Activated naive CD8-positive, alpha-beta T cell treated with anti-CD3 and anti-CD28 coated beads for 36 hours (primary cell): ENCODE data around the gene ARVCF. TPM values are rescaled to one million over a fixed set of nuclear protein-coding genes. Genes with fewer than 3 reads are reported as not detected.

ENCODE experiments used
- DNase-seq: peaks from one replicate; pipeline ENCODE4 v3.0.0; 2021
- H3K27ac Mint-ChIP-seq: one replicate; pipeline ENCODE4 v1.8.0; 2022; ENCODE audit warnings: mild to moderate bottlenecking, moderate library complexity, mixed read lengths
- H3K27me3 Mint-ChIP-seq: one replicate; pipeline ENCODE4 v1.8.0; 2022; ENCODE audit warnings: mild to moderate bottlenecking, mixed read lengths
- H3K36me3 Mint-ChIP-seq: one replicate; pipeline ENCODE4 v1.8.0; 2021; ENCODE audit warnings: mild to moderate bottlenecking, mixed read lengths
- H3K4me1 Mint-ChIP-seq: one replicate; pipeline ENCODE4 v1.8.0; 2021; ENCODE audit warnings: mixed read lengths
- H3K4me3 Mint-ChIP-seq: one replicate; pipeline ENCODE4 v1.8.0; 2022; ENCODE audit warnings: mild to moderate bottlenecking, moderate library complexity, mixed read lengths
- H3K9me3 Mint-ChIP-seq: one replicate; pipeline ENCODE4 v1.8.0; 2022; ENCODE audit warnings: mixed read lengths
- total RNA-seq, 2 experiments: library from RNA; stranded (reverse); gene quantifications; one replicate each; pipeline ENCODE4 v1.2.3, GENCODE V29; 2021

ARVCF gene
- total RNA-seq, result 1 to 10 TPM; 1.1 to 1.6 TPM

DNA sequence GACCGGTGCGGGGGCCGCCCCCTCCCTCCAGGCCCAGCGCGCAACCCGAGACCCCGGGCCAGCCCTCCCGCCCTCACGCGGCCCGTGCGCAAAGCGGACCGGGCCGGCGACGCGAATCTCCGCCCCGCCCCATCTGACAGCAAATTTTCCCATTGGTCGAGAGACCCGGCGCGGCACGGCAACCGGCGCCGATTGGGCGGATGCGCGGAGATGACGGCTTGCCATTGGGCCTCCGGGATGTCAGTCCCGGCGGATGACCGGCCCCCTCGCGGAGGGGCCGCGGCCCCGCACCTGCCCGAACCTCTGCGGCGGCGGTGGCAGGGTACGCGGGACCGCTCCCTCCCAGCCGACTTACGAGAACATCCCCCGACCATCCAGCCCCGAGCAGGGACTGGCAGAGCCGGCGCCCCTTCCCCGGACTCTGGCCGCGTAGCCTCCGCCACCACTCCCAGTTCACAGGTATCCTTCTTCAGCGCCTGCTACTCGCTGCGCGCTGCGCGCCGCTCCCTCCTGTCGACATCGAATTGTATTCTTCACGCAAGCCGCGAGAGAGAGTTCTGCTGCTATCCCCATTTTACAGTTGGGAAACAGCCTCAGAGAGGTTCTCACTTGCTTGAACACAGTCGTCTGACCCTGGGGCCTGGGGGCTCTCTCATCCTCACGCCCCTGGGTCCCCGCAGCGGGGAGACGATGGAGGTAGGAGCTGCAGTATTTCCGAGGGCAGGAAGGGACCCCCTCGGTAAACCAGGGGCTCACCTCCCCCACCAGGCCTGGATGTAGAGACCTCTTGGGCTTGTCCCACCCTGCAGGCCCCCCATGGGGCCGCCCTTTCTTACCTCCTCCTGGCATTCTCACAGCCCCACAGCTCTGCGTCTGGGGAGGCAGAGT lies at the start of gene ARVCF:
Gene ARVCF, minus strand, starts transcription at position 90 of the 888 bp plus-strand sequence. CDS start 26,029 bp downstream, outside the sequence.
- Mint-ChIP-seq H3K27ac (no peak within 1 kb of the TSS), H3K36me3 (no peaks in the 10 kb centered on the region), H3K4me1 (peaks cover 14% of the 10 kb centered on the region), H3K9me3 (no peaks in the 10 kb centered on the region), H3K27me3 (peaks cover 26% of the 10 kb centered on the region), H3K4me3 (peak within 1 kb of the TSS; percentile 80)
- peak; percentile 93 for DNase-seq

- H3K4me3 Mint-ChIP-seq, result no peak overlapping the region
- no peaks in the 10 kb centered on the region for H3K9me3 Mint-ChIP-seq
- no peak for DNase-seq
- no peaks in the 10 kb centered on the region for H3K36me3 Mint-ChIP-seq
- no peak overlapping the region for H3K27ac Mint-ChIP-seq
- H3K4me1 Mint-ChIP-seq, result peaks cover 2% of the 10 kb centered on the region
- no peaks in the 10 kb centered on the region for H3K27me3 Mint-ChIP-seq
Observed at GRCh38 chr22:20065896-20066616, 49.4 kb upstream of the ARVCF start.

GRCh38 chr22:20064545-20065262 lies 48.1 kb upstream of the ARVCF start:
- H3K36me3 Mint-ChIP-seq, result no peaks in the 10 kb centered on the region
- no peak overlapping the region for H3K27ac Mint-ChIP-seq
- no peaks in the 10 kb centered on the region for H3K27me3 Mint-ChIP-seq
- H3K9me3 Mint-ChIP-seq, result no peaks in the 10 kb centered on the region
- H3K4me1 Mint-ChIP-seq, result peaks cover 4% of the 10 kb centered on the region
- DNase-seq, result no peak
- no peak overlapping the region for H3K4me3 Mint-ChIP-seq

DNA sequence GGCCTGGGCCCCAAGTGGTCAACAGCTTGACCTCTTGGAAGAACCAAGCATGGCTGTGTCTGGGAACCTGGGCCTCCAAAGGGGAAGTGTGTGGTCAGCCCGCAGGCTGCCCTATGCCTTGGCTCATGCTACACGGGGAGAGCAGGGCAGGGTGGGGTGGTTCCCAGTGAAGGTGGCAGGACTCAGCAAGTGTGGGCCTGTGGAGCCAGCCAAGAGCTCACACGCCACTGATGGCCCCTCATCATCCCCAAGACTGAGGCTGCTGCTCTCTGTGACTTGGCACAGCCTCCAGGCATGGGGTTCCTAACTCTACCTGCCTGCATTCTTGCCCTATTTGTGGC lies 47.5 kb upstream of the ARVCF start:
- no peaks in the 10 kb centered on the region for H3K36me3 Mint-ChIP-seq
- H3K27me3 Mint-ChIP-seq, result no peaks in the 10 kb centered on the region
- no peak overlapping the region for H3K27ac Mint-ChIP-seq
- no peaks in the 10 kb centered on the region for H3K9me3 Mint-ChIP-seq
- no peak for DNase-seq
- peaks cover 7% of the 10 kb centered on the region for H3K4me1 Mint-ChIP-seq
- no peak overlapping the region for H3K4me3 Mint-ChIP-seq

GRCh38 chr22:20063271-20064139 lies 46.9 kb upstream of the ARVCF start:
- Mint-ChIP-seq H3K27ac (no peak overlapping the region), H3K4me3 (no peak overlapping the region), H3K9me3 (no peaks in the 10 kb centered on the region), H3K4me1 (peaks cover 9% of the 10 kb centered on the region), H3K27me3 (no peaks in the 10 kb centered on the region), H3K36me3 (no peaks in the 10 kb centered on the region)
- DNase-seq, result no peak

DNA sequence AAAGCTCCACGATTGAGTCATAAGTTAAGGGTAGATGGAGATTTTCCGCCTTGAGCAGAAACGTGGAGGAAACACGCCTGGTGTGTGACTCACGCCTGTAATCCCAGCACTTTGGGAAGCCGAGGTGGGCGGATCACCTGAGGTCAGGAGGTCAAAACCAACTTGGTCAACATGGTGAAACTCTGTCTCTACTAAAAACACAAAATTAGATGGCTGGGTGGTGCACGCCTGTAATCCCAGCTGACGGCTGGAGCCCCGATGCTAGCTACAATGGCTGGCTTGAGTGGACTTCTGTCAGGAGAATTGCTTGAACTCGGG lies 46.1 kb upstream of the ARVCF start:
- no peak overlapping the region for H3K27ac Mint-ChIP-seq

GRCh38 chr22:20062043-20062765 lies 45.6 kb upstream of the ARVCF start:
- no peak overlapping the region for H3K4me3 Mint-ChIP-seq
- peaks cover 9% of the 10 kb centered on the region for H3K4me1 Mint-ChIP-seq
- H3K36me3 Mint-ChIP-seq, result no peaks in the 10 kb centered on the region
- no peak overlapping the region for H3K27ac Mint-ChIP-seq
- no peaks in the 10 kb centered on the region for H3K27me3 Mint-ChIP-seq
- no peak for DNase-seq
- H3K9me3 Mint-ChIP-seq, result no peaks in the 10 kb centered on the region

More for the DNA sequence above, 46.1 kb upstream of the ARVCF start:
- no peak for DNase-seq
- H3K36me3 Mint-ChIP-seq, result no peaks in the 10 kb centered on the region
- no peaks in the 10 kb centered on the region for H3K9me3 Mint-ChIP-seq
- H3K27me3 Mint-ChIP-seq, result no peaks in the 10 kb centered on the region
- peak overlapping the region; percentile 43 for H3K4me3 Mint-ChIP-seq
- H3K4me1 Mint-ChIP-seq, result peaks cover 9% of the 10 kb centered on the region

- Mint-ChIP-seq H3K36me3 (no peaks in the 10 kb centered on the region), H3K4me3 (no peak overlapping the region), H3K9me3 (no peaks in the 10 kb centered on the region), H3K27me3 (no peaks in the 10 kb centered on the region), H3K4me1 (peaks cover 9% of the 10 kb centered on the region), H3K27ac (no peak overlapping the region)
- DNase-seq, result no peak
Observed at GRCh38 chr22:20061481-20061861, 44.8 kb upstream of the ARVCF start.

- Mint-ChIP-seq H3K4me3 (no peak overlapping the region), H3K36me3 (no peaks in the 10 kb centered on the region), H3K4me1 (peaks cover 9% of the 10 kb centered on the region), H3K27ac (no peak overlapping the region), H3K27me3 (no peaks in the 10 kb centered on the region), H3K9me3 (no peaks in the 10 kb centered on the region)
- DNase-seq, result no peak
Observed at GRCh38 chr22:20060700-20061480, 44.3 kb upstream of the ARVCF start.

GRCh38 chr22:20058989-20059770 lies 42.6 kb upstream of the ARVCF start:
- peak overlapping the region; percentile 38 for H3K27ac Mint-ChIP-seq
- H3K9me3 Mint-ChIP-seq, result no peaks in the 10 kb centered on the region

GRCh38 chr22:20057596-20058268 lies 41.1 kb upstream of the ARVCF start:
- Mint-ChIP-seq H3K4me3 (no peak overlapping the region), H3K27ac (no peak overlapping the region), H3K27me3 (no peaks in the 10 kb centered on the region), H3K4me1 (peaks cover 9% of the 10 kb centered on the region), H3K9me3 (no peaks in the 10 kb centered on the region), H3K36me3 (no peaks in the 10 kb centered on the region)
- no peak for DNase-seq

More at GRCh38 chr22:20058989-20059770, 42.6 kb upstream of the ARVCF start:
- Mint-ChIP-seq H3K36me3 (no peaks in the 10 kb centered on the region), H3K4me1 (peaks cover 9% of the 10 kb centered on the region), H3K4me3 (no peak overlapping the region), H3K27me3 (no peaks in the 10 kb centered on the region)
- no peak for DNase-seq

GRCh38 chr22:20056696-20057386 lies 40.2 kb upstream of the ARVCF start:
- Mint-ChIP-seq H3K4me3 (no peak overlapping the region), H3K27me3 (no peaks in the 10 kb centered on the region), H3K9me3 (no peaks in the 10 kb centered on the region), H3K27ac (no peak overlapping the region), H3K4me1 (peaks cover 9% of the 10 kb centered on the region), H3K36me3 (no peaks in the 10 kb centered on the region)
- no peak for DNase-seq
